GM19397 (cell line): Measurements from ENCODE around the gene RPL10.

Source experiments
- ATAC-seq: cut with Tn5 transposase; IDR thresholded peaks from one replicate; pipeline ENCODE4 v1.9.1; 2021; ENCODE audit warnings: mild to moderate bottlenecking, moderate library complexity; ENCODE audit not compliant: unreplicated experiment

Gene RPL10

DNA sequence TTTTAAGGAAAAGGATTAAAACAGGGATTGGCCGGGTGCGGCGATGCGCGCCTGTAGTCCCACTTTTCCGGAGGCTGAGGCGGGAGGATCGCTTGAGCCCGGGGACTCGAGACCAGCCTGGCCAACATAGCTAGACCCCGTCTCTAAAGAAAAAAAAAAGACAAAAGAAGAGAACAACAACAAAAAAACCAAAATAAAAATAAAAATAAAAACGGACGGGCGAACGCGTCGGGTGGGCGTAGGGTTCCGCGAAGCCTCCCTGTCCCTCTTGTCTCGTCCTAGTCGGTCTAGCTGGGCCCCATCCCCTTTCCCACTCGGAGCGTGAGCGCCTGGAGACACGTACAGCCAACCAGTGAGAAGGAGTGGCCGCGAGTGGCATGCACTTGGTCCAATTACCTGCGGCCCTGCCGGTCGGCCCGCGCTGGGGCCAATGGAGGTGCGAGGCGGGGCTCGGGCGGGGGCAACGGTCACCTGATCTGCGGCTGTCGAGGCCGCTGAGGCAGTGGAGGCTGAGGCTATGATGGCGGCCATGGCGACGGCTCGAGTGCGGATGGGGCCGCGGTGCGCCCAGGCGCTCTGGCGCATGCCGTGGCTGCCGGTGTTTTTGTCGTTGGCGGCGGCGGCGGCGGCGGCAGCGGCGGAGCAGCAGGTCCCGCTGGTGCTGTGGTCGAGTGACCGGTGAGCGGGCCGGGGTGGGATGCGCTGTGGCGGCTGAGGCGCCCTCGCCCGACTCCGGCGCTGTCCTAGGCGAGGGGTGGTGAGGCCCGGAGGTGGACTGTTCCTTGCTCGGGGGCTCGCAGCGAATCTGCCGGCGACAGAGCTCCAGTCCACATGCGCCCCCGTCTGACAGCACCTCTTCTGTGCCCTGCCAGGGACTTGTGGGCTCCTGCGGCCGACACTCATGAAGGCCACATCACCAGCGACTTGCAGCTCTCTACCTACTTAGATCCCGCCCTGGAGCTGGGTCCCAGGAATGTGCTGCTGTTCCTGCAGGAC is 30.3 kb downstream of the RPL10 start, which contains the start of gene ATP6AP1:
Gene ATP6AP1, plus strand, starts transcription at position 502 of the 996 bp plus-strand sequence. Its CDS starts 16 bp downstream, at position 518.
- ATAC-seq = peak; percentile 98

DNA sequence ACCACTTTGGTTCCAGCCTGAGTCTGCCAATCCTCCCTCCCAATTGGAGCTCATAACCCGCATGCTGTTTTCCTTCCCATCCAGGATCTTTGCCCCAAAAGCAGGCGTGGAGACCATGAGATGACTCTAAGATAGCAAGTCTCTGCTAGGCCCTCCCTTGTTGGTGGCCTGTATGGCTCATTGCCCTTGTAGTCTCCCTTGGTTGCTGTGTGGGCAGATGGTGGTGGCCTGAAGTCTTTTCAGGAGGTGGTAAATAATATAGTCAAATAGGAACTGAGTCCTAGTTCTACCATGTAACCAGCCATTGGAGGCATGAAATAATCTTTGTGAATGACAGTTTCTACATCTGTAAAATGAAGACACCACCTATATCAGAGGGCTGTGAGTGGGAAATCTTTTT is 31.5 kb downstream of the RPL10 start:
- ATAC-seq = no peak

DNA sequence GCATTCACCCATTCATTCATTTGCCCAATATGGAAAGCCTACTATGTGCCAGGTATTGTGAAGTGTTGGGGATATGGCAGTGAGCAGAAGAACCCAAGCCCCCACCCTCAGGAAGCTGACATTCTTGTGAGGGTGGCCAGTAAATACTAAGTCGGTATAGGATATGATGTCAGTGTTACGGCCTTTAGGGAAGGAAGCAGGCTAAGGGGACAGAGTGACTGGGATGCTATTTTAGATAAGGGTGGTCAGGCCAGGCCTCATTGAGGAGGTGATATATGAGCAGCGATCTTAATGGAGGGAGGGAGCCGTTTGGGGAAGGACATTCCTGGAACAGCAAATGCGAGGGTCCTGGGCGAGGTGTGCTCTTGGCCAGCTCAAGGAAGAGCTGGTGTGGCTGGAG is 32.3 kb downstream of the RPL10 start:
- ATAC-seq = no peak

DNA sequence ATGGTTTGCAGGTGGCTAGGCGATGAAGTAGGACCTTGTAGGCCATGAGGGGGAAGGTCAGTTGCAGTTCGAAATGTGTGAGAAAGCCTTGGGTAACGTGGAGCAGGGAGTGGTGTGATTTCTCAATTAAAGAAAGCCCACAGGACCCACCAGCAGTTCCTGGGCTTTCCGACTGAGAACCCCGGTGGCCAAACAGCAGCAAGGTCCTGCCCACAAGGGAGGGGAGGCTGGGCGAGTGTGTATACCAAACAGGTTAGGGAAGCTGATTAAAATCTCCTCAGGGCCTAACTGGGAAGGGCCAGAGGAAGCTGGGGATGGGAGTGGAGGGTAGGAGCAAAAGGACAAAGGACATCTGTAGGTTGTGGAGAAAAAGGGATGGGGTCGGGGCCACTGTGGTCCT is 32.7 kb downstream of the RPL10 start:
- ATAC-seq = no peak

DNA sequence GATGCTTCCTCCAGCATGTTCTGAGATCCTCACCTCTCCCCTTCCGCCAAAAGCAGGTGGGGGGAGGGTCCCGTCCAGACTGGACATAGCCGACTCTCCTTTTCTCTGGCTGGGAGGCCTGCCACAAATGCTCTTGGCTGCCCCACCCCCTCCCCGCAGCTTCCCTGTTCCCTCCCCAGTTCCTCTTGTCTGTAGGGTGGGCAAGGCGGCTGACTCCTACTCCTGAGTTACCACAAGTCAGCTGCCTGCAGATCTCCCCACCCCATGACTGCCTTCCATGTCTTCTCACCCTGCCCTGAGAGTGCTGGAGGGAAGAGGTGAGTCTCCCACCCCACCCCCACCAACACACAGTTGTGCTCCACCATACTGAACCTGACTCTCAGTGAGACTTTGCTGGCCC is 33.2 kb downstream of the RPL10 start:
- no peak for ATAC-seq

DNA sequence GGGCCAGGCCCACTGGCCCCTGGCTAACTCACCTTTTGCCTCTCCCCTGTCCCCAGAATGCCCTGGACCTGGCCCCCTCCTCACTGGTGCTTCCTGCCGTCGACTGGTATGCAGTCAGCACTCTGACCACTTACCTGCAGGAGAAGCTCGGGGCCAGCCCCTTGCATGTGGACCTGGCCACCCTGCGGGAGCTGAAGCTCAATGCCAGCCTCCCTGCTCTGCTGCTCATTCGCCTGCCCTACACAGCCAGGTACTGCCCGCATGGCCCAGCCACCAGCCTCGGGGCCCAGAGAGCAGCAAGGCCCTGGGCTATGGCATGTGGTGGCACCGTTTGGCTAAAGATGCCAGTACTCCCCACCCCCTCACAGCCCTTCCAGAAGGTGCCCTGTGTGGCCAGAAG is 34.0 kb downstream of the RPL10 start:
- ATAC-seq = no peak

DNA sequence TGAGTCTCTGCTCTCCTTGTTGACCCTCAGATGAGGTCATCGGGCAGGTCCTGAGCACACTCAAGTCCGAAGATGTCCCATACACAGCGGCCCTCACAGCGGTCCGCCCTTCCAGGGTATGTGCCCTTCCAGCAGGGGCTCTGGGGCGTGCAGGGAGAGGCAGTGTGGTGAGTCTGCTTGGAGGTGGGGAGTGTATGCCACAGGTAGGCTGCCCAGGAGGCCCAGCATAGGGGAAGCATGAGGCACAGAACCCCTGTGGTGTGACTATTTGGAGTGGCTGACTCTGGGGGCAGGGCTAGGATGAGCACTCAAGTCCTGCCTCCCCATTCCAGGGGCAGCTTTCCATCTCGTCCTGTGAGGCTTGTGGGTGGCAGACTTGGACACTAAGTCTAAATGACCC is 35.4 kb downstream of the RPL10 start:
- ATAC-seq = no peak

DNA sequence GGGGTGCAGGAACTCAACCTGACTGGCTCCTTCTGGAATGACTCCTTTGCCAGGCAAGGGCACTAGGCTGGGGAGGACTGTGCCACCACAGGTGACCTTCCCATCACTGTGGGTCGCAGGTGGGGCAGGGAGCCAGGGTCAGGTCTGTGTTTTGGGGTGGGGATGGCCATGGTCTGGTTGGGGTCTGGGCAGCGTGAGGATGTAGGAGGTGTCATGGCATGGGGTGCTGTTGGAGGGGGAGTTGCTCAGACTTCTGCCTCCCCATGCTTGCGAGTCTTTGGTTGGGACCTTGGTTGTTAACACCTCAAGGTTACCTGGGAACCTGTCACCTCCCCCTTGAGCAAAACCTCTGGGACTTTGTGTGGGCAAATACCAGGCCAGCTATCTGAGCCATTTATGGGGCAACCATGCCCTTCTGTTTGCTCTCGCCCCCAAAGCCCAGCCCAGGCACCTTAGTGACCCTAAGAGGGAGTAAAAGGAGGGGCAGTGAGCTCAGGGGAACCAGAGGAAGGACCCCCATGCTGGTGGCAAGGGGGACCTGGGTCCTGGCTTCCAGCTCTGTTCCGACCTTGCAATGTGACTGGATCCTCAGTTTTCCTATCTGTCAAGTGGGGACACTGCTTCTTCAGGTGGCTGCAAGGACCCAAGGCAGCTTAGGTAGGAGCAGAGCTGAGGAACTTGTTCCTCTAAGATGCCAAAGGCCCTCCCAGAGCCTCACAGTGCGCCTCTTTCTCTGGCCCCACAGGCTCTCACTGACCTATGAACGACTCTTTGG is 36.4 kb downstream of the RPL10 start:
- ATAC-seq = no peak

DNA sequence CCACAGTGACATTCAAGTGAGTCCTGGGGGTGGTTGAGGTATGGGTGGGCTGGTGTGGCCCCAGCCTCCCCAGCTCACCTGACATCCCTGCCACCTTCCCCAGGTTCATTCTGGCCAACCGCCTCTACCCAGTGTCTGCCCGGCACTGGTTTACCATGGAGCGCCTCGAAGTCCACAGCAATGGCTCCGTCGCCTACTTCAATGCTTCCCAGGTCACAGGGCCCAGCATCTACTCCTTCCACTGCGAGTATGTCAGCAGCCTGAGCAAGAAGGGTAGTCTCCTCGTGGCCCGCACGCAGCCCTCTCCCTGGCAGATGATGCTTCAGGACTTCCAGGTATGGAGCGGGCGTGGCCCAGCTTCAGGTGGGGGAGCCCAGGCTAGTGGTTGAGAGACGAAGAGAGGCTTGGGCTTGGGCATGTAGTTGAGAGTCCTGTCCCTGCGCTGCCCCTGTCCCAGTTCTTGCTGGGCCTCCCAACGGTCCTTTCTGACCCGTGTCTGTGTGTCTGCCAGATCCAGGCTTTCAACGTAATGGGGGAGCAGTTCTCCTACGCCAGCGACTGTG is 37.1 kb downstream of the RPL10 start:
- ATAC-seq = no peak

DNA sequence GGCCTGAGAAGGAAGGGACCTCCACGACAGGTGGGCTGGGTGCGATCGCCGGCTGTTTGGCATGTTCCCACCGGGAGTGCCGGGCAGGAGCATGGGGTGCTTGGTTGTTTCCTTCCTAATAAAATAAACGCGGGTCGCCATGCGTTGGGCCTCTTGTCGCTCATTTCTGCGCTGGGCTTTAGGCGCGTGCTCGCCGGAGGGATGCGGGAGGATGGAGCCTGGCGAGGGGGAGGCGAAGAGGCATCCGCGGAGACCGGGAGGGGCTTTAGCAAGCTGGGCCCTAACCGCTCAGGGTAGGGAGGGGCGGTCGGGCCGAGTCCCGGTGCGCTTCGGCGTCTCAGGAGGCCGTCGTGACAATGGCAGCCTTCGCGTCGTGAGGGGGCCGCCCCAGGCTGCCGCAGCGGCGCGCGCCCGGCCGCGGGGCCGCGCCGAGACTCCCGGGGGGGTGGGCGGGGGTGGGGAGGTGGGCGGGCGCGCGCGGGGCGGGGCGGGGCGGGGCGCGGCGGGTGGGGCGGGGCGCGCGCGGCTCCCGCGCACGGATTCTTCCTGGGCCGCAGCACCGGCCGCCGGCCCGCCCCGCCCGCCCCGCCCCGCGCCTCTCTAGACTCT is 38.3 kb downstream of the RPL10 start:
- no peak for ATAC-seq

DNA sequence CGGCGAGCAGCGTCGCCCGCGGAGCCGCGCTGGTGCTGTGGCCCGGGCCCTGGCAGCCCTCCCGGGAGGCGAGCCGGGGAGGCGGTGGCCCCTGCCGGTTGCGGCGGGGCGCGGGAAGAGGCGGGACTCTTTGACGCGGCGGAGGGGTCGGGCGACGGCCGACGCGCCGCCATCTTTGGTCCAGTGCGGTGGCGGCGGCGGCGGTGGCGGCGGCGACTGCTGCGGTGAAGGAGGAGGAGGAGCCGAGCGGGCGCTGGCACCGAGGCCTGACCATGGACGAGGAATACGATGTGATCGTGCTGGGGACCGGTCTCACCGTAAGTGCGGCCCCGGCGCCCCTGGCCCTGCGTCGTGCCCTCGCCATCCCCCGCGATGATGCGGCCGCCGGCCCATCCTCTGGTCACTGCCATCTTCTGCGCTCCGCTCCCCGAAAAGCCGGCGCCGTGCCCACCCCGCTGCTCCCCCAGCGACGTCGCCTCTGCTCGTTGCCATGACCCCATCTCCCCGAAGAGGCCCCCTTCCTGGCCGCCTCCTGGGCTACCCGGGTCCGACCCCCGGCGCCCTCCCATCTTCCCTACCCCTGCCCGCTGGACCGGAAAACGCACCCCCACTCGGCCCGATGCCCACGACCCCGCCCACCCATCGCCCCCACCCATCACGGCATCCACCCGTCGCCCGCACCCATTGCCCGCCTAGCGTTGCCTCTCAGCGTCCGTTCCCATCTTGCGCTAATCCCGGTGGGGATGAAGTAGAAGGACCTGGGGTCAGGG is 39.0 kb downstream of the RPL10 start, which contains the start of gene GDI1:
Gene GDI1, plus strand, starts transcription at position 172 of the 770 bp plus-strand sequence. Its CDS starts 101 bp downstream, at position 273.
- ATAC-seq = no peak

DNA sequence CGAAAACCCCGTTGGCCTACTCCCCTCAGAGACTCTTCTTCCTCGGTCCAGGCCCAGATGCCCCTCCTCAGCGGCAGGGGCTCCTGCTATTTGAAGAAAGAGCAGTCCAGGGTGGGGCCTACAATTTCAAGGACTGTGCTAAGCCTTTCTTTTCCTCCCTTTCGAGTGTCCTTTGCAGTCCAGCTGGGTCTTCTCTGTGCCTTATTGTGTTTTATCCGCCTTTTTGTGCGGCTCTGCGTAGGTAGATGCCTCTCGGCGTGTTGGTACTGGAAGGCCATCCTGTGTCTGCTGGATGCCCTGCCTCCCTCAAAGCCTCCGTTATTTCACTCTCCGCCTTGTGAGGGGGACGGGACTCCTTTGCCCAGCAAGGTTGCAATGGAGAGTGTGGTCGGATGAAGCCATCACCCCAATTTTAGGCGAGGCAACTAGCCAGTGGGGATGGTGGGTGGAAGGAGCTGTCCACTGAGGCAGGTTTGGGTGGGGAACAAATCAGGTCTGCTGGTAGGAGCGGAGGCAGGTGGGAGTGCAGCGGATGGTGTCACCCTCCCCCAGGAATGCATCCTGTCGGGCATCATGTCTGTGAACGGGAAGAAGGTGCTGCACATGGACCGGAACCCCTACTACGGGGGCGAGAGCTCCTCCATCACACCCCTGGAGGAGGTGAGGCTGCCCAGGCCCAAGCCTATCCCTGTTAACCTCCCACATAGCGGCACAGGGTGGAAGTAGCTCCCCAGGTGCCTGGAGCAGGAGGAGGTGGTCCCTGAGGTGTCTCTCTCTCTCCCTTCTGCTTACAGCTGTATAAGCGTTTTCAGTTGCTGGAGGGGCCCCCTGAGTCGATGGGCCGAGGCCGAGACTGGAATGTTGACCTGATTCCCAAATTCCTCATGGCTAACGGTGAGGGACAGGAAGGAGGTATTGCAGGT is 40.1 kb downstream of the RPL10 start:
- ATAC-seq = no peak

DNA sequence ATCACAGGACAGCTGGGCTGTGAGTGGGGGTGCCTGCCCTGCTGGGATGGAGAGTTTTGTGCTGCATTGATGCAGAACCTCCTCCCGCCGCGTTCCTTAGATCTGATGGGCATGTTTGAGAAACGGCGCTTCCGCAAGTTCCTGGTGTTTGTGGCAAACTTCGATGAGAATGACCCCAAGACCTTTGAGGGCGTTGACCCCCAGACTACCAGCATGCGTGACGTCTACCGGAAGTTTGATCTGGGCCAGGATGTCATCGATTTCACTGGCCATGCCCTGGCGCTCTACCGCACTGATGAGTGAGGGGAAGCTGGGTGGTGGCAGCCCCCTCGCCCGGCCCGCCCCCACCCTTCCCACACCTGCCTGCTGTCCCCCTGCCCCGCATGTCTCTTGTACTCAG is 41.7 kb downstream of the RPL10 start:
- ATAC-seq = no peak

DNA sequence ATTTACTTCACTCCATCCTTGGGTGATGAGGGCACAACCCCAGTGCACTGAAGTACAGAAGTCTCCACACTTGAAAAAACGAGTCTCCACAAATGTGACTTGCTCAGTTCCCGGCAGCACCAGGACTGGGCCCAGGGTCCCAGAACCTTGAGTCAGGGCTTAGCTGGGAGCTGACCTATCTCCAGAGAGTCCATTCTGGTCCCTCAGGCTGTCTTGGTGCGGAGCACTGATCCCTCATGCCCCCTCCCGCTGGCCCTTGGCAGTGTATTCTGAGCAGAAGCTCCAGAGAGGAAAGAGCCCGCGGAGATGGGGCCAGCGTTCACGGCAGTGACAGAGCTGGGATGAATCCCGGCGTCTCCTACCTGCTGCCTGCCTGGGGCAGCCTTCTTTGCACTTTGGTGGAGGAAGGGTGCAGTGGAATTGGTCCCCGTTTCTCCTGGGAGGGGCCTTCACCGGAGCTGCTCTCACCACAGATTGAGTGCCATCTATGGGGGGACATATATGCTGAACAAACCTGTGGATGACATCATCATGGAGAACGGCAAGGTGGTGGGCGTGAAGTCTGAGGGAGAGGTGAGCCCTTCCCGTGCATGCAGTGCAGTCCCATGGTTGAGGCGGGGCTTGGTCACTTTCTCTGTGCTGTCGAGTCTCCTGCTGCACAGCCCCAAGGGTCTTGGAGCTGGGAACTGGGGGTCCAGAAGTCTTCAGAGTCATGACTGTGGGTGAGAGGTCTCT is 42.6 kb downstream of the RPL10 start:
- no peak for ATAC-seq

DNA sequence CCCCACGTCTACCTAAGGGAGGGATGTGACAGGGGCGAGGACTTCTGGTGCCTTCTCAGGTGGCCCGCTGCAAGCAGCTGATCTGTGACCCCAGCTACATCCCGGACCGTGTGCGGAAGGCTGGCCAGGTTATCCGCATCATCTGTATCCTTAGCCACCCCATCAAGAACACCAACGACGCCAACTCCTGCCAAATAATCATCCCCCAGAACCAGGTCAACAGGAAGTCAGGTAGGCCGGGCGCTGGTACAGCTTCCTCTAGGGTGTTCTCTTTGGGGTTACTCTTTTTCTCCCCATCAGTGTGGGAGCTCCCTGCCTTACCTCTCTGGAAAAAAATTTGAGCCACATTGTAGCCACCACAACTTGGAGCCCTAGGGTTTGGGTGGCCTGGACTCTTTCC is 43.4 kb downstream of the RPL10 start:
- ATAC-seq = no peak

DNA sequence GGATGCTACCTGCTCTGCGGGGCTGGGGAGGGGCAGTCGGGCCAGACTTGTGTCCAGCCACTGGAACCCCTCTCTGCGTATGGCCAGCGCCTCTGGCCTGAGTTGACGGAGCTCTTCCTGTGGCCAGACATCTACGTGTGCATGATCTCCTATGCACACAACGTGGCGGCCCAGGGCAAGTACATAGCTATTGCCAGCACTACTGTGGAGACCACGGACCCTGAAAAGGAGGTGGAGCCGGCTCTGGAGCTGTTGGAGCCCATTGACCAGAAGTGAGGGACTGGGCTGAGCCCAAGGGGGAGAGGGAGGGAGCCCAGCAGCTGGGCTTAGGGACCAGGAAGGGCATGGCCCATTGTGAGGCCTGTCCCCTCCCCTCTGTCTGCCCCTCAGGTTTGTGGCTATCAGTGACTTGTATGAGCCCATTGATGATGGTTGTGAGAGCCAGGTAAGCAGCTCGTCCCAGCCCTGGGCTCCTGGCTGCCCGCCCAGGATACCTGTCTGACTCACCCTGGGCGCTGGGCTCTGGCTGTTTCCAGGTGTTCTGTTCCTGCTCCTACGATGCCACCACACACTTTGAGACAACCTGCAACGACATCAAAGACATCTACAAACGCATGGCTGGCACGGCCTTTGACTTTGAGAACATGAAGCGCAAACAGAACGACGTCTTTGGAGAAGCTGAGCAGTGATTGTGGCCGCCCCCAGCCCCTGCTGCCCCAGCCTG is 44.0 kb downstream of the RPL10 start:
- no peak for ATAC-seq

DNA sequence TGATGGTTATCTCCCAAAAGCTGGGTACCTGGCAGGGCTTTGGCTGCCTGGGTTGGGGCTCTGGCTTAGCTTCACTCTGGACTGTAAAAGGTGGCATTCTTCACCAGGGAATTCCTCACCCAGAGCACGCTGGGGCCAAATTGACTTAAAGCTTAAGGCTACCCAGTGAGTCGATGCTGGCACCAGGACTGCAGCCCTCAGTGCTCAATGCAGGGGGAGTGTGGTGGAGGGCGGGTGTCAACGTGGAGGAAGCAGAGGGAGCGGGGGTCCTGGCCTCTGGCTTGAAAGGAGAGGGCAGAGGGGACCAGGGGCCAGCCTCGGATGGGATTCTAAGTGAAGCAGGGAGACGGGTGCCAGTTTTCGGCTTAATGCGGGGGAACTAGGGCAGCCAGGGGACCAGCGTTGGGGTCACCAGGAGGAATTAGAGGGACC is 45.3 kb downstream of the RPL10 start:
- no peak for ATAC-seq
